Hematopoietic multipotent progenitor cell (in vitro differentiated cells): ENCODE results near the gene AOC3. TPM values are rescaled to one million over a fixed set of nuclear protein-coding genes. Genes with fewer than 3 reads are reported as not detected.
"Not testable (repeated sequence)": the region's sequence is repeated elsewhere in the genome, so short reads cannot be mapped to it uniquely, and the experiment has no call there.

ENCODE experiments used
- DNase-seq, 3 donors: peaks; one replicate each; pipeline ENCODE4 v3.0.0-alpha.2; 2011 to 2015; ENCODE audit warnings: low read depth in 2 of 3, low spot score in 2 of 3
- total RNA-seq: library from RNA; depleted of rRNA; stranded (reverse); fragments of >200 nt; gene quantifications from one replicate; pipeline ENCODE4 v1.2.3, GENCODE V29; 2012

AOC3 gene
- total RNA-seq, 1 donor: 0.27 TPM

DNA sequence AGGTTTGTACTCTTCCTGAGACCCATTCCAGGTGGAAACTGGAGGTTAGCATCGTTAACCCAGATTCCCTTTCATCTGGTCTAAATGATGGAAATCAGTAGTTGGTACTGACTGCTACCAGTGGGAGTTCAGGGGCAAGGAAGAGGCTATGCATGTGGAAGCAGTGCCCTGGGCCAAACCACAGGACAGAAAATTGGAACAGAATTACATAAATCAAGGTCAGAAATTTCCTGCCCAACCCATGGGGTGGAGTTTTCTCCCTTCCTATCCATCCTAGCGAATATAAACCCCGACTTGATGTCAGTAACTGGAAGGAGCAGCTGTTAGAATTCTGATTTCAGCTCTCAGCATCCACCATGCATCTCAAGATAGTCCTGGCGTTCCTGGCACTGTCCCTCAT, 6.7 kb upstream of the AOC3 start, which contains the start of gene AOC2:
AOC2 (plus strand) TSS at position 310 of the 400 bp plus-strand sequence; CDS start at position 357, 47 bp downstream.
- no peak for DNase-seq

DNA sequence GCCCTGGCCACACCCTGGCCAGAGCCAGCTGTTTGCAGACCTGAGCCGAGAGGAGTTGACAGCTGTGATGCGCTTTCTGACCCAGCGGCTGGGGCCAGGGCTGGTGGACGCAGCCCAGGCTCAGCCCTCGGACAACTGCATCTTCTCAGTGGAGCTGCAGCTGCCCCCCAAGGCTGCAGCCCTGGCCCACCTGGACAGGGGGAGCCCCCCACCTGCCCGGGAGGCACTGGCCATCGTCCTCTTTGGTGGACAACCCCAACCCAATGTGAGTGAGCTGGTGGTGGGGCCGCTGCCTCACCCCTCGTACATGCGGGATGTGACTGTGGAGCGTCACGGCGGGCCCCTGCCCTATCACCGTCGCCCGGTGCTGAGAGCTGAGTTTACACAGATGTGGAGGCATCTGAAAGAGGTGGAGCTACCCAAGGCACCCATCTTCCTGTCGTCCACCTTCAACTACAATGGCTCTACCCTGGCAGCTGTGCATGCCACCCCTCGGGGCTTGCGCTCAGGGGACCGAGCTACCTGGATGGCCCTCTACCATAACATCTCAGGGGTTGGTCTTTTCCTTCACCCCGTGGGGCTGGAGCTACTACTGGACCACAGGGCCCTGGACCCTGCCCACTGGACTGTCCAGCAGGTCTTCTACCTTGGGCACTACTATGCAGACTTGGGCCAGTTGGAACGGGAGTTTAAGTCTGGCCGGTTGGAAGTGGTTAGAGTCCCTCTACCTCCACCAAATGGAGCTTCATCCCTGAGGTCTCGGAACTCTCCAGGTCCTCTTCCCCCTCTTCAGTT, 6.0 kb upstream of the AOC3 start:
- DNase-seq: no peak

DNA sequence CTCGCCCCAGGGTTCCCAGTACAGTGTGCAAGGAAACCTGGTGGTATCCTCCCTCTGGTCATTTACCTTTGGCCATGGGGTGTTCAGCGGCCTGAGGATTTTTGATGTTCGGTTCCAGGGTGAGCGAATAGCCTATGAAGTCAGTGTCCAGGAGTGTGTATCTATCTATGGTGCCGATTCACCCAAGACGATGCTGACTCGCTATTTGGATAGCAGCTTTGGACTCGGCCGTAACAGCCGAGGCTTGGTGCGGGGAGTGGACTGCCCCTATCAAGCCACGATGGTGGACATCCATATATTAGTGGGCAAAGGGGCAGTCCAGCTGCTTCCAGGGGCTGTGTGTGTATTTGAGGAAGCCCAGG, 5.5 kb upstream of the AOC3 start:
- DNase-seq: no peak

DNA sequence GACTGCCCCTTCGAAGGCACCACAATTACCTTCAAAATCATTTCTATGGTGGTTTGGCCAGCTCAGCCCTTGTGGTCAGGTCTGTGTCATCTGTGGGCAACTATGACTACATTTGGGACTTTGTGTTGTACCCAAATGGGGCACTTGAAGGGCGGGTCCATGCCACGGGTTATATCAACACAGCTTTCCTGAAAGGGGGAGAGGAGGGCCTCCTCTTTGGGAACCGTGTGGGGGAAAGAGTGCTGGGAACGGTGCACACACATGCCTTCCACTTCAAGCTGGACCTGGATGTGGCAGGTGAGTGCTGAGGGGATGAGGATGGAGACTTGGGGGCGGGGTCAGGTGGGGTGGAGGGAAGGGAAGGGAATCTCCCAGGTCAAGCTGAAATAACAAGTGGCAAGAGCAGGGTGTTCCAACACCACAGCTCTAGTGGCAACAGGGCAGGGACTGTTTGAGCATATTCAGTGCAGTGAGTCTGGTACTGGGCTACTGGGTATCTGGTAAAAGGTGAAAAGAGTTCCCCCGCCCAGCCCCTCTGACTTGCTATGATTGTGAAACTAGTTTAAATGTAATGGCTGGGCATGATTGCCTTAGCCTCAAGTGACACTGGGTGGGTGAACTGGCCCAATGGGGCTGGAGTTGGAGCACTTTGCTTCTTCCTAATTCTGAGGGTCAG, 4.9 kb upstream of the AOC3 start:
- DNase-seq: no peak

DNA sequence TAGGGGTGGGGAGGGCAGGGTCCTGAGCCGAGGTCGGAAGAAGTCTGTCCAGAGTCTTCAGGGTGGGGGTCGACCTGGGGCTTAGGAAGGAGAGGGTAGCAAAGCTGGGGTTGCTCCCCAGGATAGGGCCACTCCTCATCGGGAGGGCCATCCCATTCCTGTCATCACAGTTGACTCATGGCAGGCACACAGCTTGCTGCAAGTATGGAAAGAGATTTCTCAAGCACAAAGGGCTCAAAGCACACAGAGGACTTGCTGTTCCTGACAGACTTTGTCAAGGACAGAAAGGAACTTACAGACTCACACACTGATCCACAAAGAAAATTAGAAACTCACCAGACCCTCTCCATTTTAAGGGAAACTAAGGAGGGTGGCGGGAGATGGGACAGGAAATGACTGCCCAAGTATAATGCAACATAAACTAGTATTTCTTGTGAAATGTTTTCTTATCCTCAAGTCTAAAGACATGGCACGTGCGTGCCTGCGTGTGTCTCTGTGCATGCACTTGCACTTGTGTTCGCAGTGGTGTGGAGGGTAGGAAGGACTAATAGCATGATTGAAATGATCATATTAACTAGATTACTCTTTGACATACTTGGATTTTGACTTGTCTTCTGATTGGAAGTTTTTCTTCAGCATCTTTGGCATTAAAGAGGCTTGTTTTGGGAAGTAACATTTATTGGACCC, 4.3 kb upstream of the AOC3 start:
- no peak for DNase-seq

DNA sequence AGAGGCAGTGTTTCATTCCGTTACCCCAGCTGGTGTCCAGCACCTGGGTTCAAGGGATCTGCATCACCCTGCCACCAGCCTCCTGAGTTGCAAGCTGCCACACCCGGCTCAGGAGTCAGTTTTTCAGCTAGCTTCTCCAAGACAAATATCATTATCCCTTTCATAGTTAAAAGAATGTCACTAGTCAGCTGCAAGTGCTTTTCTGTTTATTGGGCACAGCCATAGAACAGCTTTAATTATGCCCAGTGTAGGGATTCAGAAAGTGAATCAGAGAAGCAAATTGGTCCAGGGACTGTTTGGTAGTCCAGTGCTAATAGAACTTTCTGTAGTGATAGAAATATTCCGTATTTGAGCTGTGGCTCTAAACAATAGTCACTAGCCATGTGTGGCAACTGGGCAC, 2.9 kb upstream of the AOC3 start:
- no peak for DNase-seq

DNA sequence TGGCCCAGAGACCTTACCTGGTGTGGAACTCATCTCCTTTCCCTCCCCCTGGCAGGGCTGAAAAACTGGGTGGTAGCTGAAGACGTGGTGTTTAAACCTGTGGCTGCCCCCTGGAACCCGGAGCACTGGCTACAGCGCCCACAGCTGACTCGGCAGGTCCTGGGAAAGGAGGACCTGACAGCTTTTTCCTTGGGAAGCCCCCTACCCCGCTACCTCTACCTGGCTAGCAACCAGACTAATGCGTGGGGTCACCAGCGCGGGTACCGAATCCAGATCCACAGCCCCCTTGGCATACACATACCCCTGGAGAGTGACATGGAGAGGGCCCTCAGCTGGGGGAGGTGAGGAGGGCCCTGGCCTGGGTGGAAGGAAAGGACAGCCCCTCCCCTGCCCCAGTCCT, 2.0 kb upstream of the AOC3 start:
- no peak for DNase-seq

DNA sequence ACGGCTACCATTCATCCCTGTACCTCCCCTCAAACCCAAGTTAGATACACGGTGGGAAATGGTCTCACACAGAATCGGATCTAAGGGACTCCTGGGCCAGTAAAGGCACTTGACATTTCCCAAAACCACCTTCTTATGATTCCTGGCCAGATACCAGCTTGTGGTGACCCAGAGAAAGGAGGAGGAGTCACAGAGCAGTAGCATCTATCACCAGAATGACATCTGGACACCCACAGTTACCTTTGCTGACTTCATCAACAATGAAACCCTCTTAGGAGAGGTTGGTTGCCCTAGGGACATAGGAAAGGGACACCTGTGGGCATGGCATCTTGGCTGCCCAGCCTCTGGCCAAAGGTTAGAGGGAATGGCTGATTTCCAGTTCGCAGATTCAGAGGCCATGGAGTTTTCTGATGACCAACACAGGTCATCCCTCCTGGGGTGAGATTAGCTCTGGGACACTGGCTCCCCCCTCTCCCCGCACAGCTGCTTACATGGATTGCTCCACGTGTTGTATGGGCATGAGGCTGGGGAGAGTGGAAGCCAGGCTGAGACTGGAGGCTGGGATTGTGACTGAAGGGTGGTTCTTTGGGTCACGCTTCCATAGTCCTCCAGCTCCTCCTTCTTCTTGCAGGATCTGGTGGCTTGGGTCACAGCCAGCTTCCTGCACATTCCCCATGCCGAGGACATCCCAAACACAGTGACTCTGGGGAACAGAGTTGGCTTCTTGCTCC, 1.4 kb upstream of the AOC3 start:
- DNase-seq: no peak

DNA sequence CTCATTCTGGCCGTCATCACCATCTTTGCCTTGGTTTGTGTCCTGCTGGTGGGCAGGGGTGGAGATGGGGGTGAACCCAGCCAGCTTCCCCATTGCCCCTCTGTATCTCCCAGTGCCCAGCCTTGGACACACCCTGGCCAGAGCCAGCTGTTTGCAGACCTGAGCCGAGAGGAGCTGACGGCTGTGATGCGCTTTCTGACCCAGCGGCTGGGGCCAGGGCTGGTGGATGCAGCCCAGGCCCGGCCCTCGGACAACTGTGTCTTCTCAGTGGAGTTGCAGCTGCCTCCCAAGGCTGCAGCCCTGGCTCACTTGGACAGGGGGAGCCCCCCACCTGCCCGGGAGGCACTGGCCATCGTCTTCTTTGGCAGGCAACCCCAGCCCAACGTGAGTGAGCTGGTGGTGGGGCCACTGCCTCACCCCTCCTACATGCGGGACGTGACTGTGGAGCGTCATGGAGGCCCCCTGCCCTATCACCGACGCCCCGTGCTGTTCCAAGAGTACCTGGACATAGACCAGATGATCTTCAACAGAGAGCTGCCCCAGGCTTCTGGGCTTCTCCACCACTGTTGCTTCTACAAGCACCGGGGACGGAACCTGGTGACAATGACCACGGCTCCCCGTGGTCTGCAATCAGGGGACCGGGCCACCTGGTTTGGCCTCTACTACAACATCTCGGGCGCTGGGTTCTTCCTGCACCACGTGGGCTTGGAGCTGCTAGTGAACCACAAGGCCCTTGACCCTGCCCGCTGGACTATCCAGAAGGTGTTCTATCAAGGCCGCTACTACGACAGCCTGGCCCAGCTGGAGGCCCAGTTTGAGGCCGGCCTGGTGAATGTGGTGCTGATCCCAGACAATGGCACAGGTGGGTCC, 607 bp downstream of the AOC3 start:
- not testable (repeated sequence) for DNase-seq

DNA sequence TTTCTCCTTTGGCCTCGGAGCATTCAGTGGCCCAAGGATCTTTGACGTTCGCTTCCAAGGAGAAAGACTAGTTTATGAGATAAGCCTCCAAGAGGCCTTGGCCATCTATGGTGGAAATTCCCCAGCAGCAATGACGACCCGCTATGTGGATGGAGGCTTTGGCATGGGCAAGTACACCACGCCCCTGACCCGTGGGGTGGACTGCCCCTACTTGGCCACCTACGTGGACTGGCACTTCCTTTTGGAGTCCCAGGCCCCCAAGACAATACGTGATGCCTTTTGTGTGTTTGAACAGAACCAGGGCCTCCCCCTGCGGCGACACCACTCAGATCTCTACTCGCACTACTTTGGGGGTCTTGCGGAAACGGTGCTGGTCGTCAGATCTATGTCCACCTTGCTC, 1.4 kb downstream of the AOC3 start:
- no peak for DNase-seq

DNA sequence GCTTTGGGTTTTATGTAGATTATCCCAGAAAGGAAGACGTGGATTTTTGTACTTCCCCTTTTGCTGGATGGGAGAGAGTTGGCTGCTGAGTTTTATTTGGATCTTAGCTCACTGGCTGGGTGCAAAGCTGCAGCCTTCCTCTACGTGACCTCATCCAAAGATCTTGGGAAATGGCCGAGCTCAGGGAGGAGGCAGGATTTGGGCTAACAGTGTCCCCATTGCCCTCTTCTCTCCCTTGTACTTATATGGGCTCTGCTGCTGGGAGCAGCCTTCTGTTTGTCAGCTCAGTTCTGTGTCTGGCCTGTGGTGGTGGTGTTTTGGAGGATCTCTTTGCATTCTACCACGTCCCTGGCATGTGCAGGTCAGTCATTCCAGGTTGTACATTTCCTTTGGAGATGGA, 2.0 kb downstream of the AOC3 start:
- DNase-seq: no peak

DNA sequence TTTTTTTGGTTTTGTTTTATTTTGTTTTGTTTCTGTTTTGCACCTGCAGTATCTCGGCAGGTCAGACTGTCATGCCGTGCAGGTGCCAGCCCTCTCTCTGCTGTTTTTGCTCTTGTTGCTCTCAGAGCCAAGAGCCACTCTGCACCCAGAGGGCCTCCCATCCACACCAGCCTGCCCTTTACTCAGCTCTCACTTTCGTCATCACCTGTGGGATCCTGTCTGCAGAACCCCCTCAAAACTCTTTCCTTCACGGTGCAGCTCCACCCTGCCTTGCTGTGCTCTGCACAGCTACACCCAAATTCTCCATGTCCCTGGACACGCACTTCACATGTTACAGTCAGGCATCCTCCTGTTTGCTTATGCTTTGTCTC, 2.6 kb downstream of the AOC3 start:
- no peak for DNase-seq

DNA sequence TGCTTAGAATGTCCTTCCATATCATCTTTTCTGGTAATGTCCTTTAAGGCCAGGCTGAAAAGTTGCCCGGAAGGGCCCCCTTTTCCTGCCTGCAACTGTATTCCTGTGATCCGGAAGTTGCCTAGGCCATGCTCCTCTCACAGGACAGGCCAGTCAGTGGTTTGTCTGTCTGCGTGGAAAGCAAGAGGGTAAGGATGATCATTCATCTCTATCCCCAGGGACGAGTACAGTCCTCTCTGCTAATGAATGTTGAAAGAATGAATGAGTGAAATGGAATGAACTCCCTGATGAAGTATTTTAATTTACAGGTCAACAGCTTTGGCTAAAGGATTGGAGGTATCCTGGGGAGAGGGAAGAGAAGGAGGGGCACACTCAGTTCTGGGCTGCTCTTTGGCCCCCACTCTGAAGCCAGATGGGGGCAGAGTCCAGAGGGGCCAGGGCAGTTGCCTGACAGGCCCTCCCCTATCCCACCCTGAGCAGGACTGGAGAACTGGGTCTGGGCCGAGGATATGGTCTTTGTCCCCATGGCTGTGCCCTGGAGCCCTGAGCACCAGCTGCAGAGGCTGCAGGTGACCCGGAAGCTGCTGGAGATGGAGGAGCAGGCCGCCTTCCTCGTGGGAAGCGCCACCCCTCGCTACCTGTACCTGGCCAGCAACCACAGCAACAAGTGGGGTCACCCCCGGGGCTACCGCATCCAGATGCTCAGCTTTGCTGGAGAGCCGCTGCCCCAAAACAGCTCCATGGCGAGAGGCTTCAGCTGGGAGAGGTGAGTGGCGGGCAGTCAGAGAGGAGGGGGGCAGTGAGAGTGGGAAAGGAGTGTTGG, 3.2 kb downstream of the AOC3 start:
- no peak for DNase-seq

DNA sequence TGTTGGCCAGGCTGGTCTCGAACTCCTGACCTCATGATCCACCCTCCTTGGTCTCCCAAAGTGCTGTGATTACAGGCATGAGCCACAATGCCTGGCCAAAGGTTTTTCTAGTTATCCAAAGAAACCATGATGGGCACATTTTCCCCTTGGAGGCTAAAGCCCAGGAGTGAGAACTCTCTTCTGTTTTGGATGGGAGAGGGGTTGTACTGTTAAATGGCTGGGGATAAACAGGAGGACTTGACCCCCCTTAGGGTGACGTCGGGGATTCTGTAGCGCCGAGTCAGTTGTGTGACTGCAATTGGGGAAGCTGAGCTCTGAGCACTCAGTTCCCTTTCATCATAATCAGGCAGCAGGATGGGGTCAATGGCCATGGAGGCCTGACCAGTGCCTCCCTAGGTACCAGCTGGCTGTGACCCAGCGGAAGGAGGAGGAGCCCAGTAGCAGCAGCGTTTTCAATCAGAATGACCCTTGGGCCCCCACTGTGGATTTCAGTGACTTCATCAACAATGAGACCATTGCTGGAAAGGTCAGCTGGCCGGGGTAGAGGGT, 4.1 kb downstream of the AOC3 start:
- no peak for DNase-seq

DNA sequence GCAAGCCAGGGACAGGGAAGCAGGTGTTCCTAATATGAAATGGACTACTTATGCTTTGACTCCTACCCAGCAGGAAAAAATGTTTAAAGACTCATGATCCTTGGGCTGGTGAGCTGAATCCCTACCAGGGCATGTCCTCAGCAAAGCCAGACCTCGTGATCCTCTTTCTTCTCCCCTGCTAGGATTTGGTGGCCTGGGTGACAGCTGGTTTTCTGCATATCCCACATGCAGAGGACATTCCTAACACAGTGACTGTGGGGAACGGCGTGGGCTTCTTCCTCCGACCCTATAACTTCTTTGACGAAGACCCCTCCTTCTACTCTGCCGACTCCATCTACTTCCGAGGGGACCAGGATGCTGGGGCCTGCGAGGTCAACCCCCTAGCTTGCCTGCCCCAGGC, 5.1 kb downstream of the AOC3 start:
- not testable (repeated sequence) for DNase-seq

DNA sequence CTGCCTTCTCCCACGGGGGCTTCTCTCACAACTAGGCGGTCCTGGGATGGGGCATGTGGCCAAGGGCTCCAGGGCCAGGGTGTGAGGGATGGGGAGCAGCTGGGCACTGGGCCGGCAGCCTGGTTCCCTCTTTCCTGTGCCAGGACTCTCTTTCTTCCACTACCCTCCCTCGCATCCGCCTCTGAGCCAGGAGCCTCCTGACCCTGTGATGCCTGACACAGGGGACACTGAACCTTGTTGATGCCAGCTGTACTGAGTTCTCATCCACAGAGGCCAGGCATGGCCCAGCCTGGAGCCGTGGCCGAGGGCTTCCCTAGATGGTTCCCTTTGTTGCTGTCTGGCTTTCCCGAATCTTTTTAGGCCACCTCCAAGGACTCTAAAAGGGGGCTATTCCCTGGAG, 5.5 kb downstream of the AOC3 start:
- DNase-seq: not testable (repeated sequence)

DNA sequence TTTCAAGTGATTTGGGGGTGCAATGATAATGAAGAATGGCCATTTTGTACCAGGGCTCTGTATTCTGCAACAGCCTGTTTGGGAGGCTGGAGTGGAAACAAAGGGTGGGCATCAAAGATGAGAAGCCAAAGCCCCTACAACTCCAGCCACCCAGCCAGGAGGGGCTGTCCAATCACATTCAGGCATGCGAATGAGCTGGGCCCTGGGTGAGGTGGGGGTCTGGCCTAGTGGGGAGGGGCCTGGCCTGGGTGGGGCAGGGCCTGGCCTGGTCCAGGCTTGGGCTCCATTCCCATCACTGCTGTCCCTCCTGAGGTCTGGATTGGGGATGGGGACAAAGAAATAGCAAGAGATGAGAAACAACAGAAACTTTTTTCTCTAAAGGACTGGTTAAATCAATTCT, 6.4 kb downstream of the AOC3 start:
- no peak for DNase-seq

DNA sequence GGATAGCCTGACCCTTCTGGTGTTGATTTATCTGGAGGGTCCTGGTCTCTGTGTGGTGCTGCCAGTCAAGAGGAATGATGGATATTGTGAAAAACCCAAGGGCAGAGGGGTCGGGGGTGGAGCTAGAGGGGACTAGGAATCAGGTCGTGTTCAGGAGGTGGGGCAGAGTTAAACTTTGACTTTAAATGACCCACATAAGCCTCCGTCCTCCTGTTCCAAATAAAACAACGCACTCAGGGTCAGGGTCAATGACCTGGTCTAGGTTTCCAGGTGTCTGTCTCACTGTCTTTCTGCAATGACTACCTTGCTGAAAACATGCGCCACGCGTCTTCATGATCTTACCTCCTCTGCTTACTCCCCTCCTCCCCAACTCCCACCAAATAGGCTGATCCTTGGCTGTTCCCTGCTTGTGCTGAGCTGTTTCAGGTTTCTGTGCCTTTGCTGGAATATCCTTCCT, 14.7 kb downstream of the AOC3 start:
- DNase-seq: no peak

DNA sequence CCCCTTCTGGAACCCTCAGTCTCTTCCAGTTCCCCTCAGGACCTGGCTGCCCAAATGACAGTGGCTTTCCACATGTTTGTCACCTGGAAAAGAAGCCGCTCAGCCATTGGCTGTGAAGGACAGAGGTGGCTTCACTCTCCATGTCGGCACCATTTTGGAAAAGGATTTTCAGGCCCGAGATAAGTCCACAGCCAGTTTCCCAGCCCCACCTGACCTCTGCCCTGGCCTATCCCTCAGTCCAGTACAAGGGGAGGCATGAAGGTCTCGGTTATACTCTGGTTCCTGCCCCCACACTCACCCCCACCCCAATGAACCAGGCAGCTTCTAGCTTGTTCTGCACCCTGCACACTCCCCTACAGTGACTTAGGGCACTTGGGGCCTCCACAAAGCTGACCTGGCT, 15.2 kb downstream of the AOC3 start:
- no peak for DNase-seq
